Thoracic aorta (tissue), 2 donors: ENCODE data around the gene LCAT. TPM values are rescaled to one million over a fixed set of nuclear protein-coding genes. Genes with fewer than 3 reads are reported as not detected.

ENCODE experiments used
- ATAC-seq: fragments of 150-250 bp; one replicate; pipeline ENCODE4 v1.8.0; 2017; ENCODE audit warnings: low read depth; ENCODE audit not compliant: insufficient number of reproducible peaks, low FRiP score
- DNase-seq: peaks from one replicate; pipeline ENCODE4 v3.0.0-alpha.2; 2020; ENCODE audit warnings: low spot score
- H3K27ac ChIP-seq, 2 donors: fragments of 200-600 bp; sonication (generic); 1 replicate in 1 of 2; 2 replicates in 1 of 2; pipeline ENCODE4 v1.5.1; 2016; ENCODE audit warnings: mild to moderate bottlenecking in 2 of 2, moderate library complexity in 2 of 2
- H3K27me3 ChIP-seq: fragments of 200-600 bp; sonication (generic); replicated peaks from 2 replicates; pipeline ENCODE4 v1.6.0; 2016; ENCODE audit warnings: mild to moderate bottlenecking; ENCODE audit not compliant: insufficient read depth
- H3K36me3 ChIP-seq: fragments of 200-600 bp; sonication (generic); one replicate; pipeline ENCODE4 v1.5.1; 2016
- H3K4me1 ChIP-seq, 2 donors: fragments of 200-600 bp; sonication (generic); 1 replicate in 1 of 2; 2 replicates in 1 of 2; pipeline versions ENCODE4 v1.5.1 to v1.6.0; 2016; ENCODE audit warnings: low read depth in 2 of 2, mild to moderate bottlenecking in 1 of 2; ENCODE audit not compliant: control insufficient read depth in 1 of 2
- H3K4me3 ChIP-seq: fragments of 200-600 bp; sonication (generic); 2 replicates; pipeline ENCODE4 v1.5.1; 2016; ENCODE audit warnings: mild to moderate bottlenecking
- H3K9me3 ChIP-seq: fragments of 200-600 bp; sonication (generic); 2 replicates; pipeline ENCODE4 v1.5.1; 2016
- total RNA-seq, 2 donors: library from RNA; depleted of rRNA; stranded (reverse); fragments of >200 nt; gene quantifications; one replicate each; pipeline versions ENCODE4 v1.1.0 to v1.2.3, GENCODE V29; 2016
- TF ChIP-seq, protein P1 (sequence below): fragments of 200-600 bp; sonication (generic); IDR thresholded peaks from one replicate; pipeline ENCODE4 v1.5.1; 2019; ENCODE audit warnings: antibody characterized with exemption

Gene LCAT
- total RNA-seq, 2 donors from 2014 or later = 28.1 to 46.6 TPM

DNA sequence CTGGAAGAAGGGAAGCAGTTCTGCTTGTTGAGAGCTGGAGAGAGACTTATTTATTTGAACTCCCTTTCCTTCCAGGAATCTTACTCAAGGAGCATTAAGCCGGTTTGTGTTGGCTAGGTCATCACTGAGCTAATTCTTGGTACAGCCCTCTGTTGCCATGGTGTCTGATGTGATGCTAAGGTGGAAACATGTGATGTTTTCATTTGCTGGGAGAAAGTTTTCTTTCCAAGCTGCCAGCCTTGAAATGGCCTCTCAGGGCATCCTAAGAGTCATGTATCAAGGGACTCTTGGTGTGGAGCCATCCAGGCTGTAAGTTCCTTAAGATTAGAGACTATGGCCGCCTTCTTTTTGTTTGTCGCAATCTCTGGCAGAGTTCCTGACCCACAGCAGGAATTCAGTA, 46.7 kb downstream of the LCAT start:
- TF ChIP-seq, protein P1, sequence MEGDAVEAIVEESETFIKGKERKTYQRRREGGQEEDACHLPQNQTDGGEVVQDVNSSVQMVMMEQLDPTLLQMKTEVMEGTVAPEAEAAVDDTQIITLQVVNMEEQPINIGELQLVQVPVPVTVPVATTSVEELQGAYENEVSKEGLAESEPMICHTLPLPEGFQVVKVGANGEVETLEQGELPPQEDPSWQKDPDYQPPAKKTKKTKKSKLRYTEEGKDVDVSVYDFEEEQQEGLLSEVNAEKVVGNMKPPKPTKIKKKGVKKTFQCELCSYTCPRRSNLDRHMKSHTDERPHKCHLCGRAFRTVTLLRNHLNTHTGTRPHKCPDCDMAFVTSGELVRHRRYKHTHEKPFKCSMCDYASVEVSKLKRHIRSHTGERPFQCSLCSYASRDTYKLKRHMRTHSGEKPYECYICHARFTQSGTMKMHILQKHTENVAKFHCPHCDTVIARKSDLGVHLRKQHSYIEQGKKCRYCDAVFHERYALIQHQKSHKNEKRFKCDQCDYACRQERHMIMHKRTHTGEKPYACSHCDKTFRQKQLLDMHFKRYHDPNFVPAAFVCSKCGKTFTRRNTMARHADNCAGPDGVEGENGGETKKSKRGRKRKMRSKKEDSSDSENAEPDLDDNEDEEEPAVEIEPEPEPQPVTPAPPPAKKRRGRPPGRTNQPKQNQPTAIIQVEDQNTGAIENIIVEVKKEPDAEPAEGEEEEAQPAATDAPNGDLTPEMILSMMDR = no peak
- Histone ChIP-seq H3K27ac (peak overlapping the region; percentile 73 to 87), H3K36me3 (no peaks in the 10 kb centered on the region), H3K4me3 (peak overlapping the region; percentile 46), H3K4me1 (peaks cover 24 to 46% of the 10 kb centered on the region in 2 donors), H3K27me3 (no peaks in the 10 kb centered on the region), H3K9me3 (no peaks in the 10 kb centered on the region)
- ATAC-seq (peak; percentile 87), DNase-seq (peak; percentile 78)

DNA sequence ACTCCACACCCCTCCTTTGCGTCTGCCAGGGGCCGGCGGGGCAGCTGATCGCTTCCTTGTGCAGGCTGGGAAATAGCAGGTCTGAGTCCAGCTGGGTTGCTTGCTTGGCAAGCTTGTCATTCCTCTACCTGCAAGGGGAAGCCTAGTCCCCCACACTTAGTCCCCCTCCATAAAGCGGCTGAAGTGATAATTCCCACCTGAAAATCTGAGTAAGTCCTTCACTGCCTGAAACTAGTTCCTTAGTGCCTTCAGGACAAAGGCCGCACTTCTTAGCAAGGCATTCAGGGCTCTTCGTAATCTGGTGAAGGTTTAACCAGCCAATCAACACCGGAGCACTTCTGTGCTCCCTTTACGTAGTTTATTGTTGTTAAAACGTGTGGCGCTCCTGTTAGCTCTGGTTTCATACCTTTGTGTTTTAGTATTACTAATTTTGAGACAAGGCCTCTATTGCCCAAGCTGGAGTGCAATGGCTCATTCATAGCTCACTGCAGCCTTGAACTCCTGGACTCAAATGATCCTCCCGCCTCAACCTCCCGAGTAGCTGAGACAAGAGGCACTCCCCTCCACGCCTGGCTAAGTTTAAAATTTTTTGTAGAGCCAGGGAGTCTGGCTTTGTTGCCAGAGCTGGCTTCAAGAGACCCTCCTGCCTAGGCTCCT, 50.0 kb downstream of the LCAT start:
- peaks cover 24 to 49% of the 10 kb centered on the region in 2 donors for H3K4me1 ChIP-seq
- ATAC-seq = no peak
- TF ChIP-seq, protein P1 = no peak

DNA sequence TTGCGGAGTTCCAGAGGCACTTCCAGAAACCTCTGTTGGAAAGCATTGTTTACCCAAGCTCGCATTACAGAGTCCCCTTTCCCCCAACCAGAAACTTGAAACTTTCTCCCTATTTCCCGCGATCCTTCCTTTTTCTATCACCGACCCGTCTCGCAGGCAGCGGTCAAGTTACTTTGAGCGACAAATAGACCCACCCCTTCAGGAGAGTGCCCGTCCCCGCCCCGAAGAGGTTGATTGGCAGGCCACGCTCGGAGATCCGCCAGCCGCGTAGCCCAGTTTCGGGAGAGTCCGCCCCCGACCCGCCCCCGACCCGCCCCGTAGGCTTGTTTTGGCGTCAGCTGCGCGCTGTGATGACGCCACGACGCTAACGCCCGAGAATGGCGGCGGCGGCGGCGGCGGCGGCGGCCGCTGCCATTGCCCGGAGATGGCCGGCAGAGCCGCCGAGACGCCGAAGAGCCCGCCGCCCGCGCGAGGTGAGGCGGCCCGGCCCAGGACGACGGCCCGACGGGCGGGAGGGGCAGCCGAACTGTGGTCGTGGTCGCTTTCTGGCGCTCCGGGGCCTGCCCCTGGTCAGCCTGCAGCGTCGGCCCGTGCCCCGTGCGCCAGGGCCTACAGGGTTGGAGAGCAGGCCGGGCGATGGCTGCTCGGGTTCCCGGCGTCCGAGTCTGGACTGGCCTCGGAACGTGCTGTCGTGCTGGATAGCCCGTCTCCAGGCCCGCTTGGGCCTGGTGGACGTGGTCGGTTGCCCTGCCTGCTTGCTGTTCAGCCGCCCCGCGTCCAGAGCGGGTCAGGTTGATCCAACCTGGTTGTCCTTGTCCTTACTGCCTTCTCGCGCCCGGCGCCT, 50.8 kb downstream of the LCAT start, which contains the start of gene PSKH1:
Gene PSKH1 (plus strand): TSS at position 356 of the 844 bp plus-strand sequence. CDS start 15,496 bp downstream, outside the sequence.
- Histone ChIP-seq H3K9me3 (no peaks in the 10 kb centered on the region), H3K27me3 (no peaks in the 10 kb centered on the region), H3K27ac (peak within 1 kb of the TSS; percentile 87 to 91), H3K36me3 (no peaks in the 10 kb centered on the region), H3K4me3 (peak within 1 kb of the TSS; percentile 78), H3K4me1 (peaks cover 24 to 48% of the 10 kb centered on the region in 2 donors)
- ATAC-seq (peak; percentile 85), DNase-seq (peak; percentile 88)
- TF ChIP-seq, protein P1 = no peak

More for the DNA sequence above, 50.0 kb downstream of the LCAT start:
- no peaks in the 10 kb centered on the region for H3K36me3 ChIP-seq
- DNase-seq = no peak
- H3K9me3 ChIP-seq = no peaks in the 10 kb centered on the region
- no peaks in the 10 kb centered on the region for H3K27me3 ChIP-seq
- peak overlapping the region; percentile 87 to 91 for H3K27ac ChIP-seq
- peak overlapping the region; percentile 78 for H3K4me3 ChIP-seq

DNA sequence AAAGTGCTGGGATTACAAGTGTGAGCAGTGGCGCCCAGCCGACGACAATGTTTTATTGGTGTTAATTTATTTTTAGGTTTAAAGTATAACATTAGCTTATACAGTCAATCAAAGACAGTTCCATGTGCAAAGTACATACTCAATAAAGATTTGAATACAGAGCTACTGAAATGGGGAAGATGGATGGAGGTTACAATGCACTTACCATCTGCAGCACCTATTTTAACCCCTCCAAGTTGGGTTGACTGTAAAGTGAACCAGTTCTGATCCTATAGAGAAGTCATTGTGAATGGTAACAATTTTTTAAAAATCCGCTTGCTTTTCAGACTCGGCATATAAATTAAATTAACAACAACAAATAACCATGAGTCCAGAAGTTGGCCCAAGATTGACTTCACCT, 51.5 kb downstream of the LCAT start:
- no peaks in the 10 kb centered on the region for H3K9me3 ChIP-seq
- H3K27me3 ChIP-seq = no peaks in the 10 kb centered on the region
- peak overlapping the region; percentile 78 for H3K4me3 ChIP-seq
- H3K36me3 ChIP-seq = no peaks in the 10 kb centered on the region
- DNase-seq = no peak
- peaks cover 17 to 41% of the 10 kb centered on the region in 2 donors for H3K4me1 ChIP-seq
- no peak for ATAC-seq
- TF ChIP-seq, protein P1 = no peak
- peak overlapping the region in 1 of 2 donors; percentile 87 for H3K27ac ChIP-seq

Other genes with a start within 250 kb of the LCAT start
- 10 to 100 TPM; 13.3 to 19.2 TPM for gene GFOD2, start 224.8 kb downstream of the LCAT start, total RNA-seq
- 10 to 100 TPM; 14.1 to 14.5 TPM for gene RANBP10, start 137.6 kb downstream of the LCAT start, total RNA-seq
- gene TSNAXIP1, start 137.2 kb downstream of the LCAT start, total RNA-seq = 1 to 10 TPM; 4.1 to 8.5 TPM
- 10 to 100 TPM; 67.5 to 74.7 TPM for gene THAP11, start 101.8 kb downstream of the LCAT start, total RNA-seq
- gene NUTF2, start 97.2 kb downstream of the LCAT start, total RNA-seq = 100 to 1,000 TPM in 1 of 2 donors, 10 to 100 TPM in 1; 79.0 to 172 TPM
- 10 to 100 TPM; 59.6 to 70.9 TPM for gene CENPT, start 96.4 kb downstream of the LCAT start, total RNA-seq
- gene EDC4, start 71.1 kb downstream of the LCAT start, total RNA-seq = 10 to 100 TPM; 57.4 to 61.0 TPM
- gene NRN1L, start 59.2 kb downstream of the LCAT start, total RNA-seq = not detected
- gene PSKH1, start 50.9 kb downstream of the LCAT start, total RNA-seq = 10 to 100 TPM; 24.1 to 36.0 TPM
- 1 to 10 TPM in 1 of 2 donors, under 1 TPM in 1; 0.54 to 2.5 TPM for gene CTRL, start 12.3 kb downstream of the LCAT start, total RNA-seq
- gene PSMB10, start 7.3 kb downstream of the LCAT start, total RNA-seq = 10 to 100 TPM; 19.8 to 52.7 TPM
- 100 to 1,000 TPM; 163 to 168 TPM for gene SLC12A4, start 24.5 kb upstream of the LCAT start, total RNA-seq
- not detected for gene DPEP3, start 36.4 kb upstream of the LCAT start, total RNA-seq
- gene DPEP2, start 55.4 kb upstream of the LCAT start, total RNA-seq = 1 to 10 TPM in 1 of 2 donors, under 1 TPM in 1; 0.81 to 6.1 TPM
- gene DPEP2NB, start 71.8 kb upstream of the LCAT start, total RNA-seq = not detected
- 1 to 10 TPM; 5.4 to 5.8 TPM for gene DDX28, start 79.1 kb upstream of the LCAT start, total RNA-seq
- 1 to 10 TPM; 5.3 to 8.4 TPM for gene DUS2, start 79.2 kb upstream of the LCAT start, total RNA-seq
- 10 to 100 TPM; 51.1 to 56.7 TPM for gene NFATC3, start 141.2 kb upstream of the LCAT start, total RNA-seq